GM23248 (cell line): ENCODE measurements around the gene OR4K1.

Experiments
- EZH2 ChIP-seq: fragments of 200-600 bp; sonication (generic); IDR thresholded peaks from 2 replicates; pipeline ENCODE4 v1.6.1; 2018; ENCODE audit warnings: antibody characterized with exemption, mild to moderate bottlenecking; ENCODE audit not compliant: insufficient read depth, poor library complexity, severe bottlenecking
- EZH2phosphoT487 ChIP-seq: fragments of 200-600 bp; sonication (generic); IDR thresholded peaks from 2 replicates; pipeline ENCODE4 v1.6.1; 2018; ENCODE audit warnings: antibody characterized with exemption, moderate library complexity, mild to moderate bottlenecking, low read depth; ENCODE audit not compliant: insufficient read depth

DNA sequence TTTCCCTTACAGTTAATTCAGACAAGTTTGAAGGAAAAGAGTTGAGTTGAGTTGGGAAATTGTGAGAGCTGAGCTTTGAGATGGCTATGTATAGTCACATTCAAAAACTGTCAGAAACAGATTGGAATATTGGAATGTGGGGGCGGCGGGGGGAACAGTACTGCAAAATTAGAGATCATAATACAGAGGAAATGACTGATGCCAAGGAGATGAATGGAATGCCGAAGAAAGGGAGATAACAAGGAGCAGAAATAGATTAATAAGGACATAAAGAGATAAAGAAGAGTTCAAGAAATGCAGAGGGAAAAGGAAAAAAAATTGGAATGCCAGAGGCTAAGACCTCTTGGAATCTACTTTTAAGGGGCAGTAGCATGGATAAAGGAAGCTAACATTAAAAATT, 13.5 kb upstream of the OR4K1 start:
- TF ChIP-seq EZH2phosphoT487 (no peak), EZH2 (no peak)
